WI38 (cell line): ENCODE measurements around the gene ATF1.
"Not testable (repeated sequence)": the region's sequence is repeated elsewhere in the genome, so short reads cannot be mapped to it uniquely, and the experiment has no call there.

Source experiments
- H3K4me3 ChIP-seq: 2 replicates; pipeline ENCODE4 v1.5.1; 2011; ENCODE audit warnings: low read depth, mild to moderate bottlenecking, control low read depth, low read length
- TF ChIP-seq, protein P1 (sequence below): IDR thresholded peaks from 2 replicates; pipeline ENCODE4 v1.5.1; 2012; ENCODE audit warnings: low read depth, mild to moderate bottlenecking, control low read depth, low read length

ATF1 gene

DNA sequence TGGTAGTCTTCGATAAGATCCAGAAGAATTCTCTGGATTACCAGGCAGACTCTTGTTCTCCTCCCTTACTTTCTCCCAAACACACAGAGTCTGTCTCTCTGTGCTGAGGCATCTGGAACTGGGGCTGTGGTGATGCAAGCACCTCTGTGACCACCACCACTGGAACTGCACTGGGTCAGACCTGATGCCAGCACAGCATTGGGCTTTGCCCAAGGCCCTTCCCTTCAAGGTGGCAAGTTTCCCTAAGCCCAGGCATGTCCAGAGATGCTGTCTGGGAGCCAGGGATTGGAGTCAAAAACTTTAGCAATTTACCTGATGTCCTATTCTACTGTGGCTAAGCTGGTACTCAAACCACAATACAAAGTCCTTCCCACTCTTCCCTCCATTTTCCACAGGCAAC, 64.2 kb downstream of the ATF1 start:
- TF ChIP-seq, protein P1, sequence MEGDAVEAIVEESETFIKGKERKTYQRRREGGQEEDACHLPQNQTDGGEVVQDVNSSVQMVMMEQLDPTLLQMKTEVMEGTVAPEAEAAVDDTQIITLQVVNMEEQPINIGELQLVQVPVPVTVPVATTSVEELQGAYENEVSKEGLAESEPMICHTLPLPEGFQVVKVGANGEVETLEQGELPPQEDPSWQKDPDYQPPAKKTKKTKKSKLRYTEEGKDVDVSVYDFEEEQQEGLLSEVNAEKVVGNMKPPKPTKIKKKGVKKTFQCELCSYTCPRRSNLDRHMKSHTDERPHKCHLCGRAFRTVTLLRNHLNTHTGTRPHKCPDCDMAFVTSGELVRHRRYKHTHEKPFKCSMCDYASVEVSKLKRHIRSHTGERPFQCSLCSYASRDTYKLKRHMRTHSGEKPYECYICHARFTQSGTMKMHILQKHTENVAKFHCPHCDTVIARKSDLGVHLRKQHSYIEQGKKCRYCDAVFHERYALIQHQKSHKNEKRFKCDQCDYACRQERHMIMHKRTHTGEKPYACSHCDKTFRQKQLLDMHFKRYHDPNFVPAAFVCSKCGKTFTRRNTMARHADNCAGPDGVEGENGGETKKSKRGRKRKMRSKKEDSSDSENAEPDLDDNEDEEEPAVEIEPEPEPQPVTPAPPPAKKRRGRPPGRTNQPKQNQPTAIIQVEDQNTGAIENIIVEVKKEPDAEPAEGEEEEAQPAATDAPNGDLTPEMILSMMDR = no peak

DNA sequence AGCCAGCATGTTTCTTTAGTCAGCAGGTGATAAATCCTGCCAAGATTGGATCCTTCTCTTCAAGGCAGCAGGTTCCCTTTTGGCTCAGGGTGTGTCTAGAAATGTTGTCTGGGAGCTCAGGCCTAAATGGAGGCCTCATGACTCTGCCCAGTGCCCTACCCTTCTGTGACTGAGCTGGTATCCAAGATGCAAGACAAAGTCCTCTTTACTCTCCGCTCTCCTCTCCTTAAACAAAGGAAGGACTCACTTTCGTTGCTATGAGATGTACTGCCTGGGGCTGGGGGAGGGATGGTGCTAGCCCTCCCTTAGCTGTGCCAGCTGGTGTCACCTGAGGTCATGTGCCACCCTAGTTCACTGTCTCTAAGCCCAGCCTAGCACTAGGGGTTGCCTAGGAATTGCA, 65.0 kb downstream of the ATF1 start:
- H3K4me3 ChIP-seq = no peak overlapping the region
- TF ChIP-seq, protein P1 = no peak

More for the DNA sequence above, 64.2 kb downstream of the ATF1 start:
- no peak overlapping the region for H3K4me3 ChIP-seq

DNA sequence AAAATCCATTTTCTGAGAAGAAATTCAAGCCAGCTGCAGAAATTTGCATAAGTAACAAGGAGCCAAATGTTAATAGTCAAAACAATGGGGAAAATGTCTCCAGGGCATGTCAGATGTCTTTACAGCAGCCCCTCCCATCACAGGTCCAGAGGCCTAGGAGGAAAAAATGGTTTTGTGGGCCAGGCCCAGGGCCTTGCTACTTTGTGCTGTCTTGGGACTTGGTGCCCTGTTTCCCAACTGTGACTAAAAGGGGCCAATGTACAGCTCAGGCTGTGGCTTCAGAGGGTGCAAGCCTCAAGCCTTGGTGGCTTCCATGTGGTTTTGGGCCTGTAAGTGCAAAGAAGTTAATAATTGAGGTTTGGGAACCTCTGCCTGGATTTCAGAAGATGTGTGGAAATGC, 69.9 kb downstream of the ATF1 start:
- H3K4me3 ChIP-seq = not testable (repeated sequence)

DNA sequence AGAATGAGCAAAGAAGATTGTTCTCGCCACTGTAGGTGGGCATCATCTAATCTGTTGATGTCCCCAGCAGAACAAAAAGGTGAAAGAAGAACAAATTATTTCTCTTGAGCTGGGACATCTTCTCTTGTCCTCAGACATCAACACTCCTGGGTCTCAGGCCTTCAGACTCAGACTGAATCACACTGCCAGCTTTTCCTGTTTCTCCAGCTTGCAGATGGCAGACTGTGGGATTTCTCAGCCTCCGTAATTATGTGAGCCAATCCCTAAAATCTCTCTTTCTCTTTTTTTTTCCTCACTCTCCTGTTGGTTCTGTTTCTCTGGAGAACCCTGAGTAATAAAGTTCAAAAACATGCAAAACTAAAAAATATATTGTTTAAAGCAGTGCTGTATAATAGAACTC, 75.1 kb downstream of the ATF1 start:
- TF ChIP-seq, protein P1 = no peak
- H3K4me3 ChIP-seq = no peak overlapping the region

DNA sequence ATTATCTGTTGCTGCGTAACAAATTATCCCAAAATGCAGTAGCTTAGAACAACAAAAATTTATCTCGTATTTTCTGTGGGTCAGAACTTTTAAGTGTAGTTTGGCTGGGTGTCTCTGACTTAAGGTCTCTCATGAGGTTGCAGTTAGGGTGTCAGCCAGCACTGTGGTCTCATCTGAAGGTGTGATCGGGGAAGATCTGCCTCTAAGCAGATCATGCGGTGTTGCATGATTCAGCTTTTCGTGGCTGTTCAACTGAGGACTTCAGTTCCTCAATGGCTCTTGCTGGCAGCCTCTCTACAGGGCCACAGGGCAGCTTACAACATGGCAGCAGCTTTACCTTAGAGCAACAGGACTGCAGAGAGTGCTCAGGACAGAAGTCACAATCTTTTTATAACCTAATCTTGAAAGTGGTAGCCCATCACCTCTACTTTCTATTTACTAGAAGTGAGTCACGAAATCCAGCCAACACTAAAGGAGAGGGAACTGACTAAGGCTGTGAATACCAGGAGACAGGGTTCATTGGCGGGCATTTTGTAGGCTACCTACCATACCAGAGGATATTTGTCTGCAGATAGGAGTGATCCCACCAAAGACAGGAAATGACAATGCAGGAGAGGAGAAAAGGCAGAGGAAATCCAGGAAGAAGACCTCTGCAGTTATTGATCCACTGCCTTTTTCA, 77.0 kb downstream of the ATF1 start:
- TF ChIP-seq, protein P1 = no peak
- no peak overlapping the region for H3K4me3 ChIP-seq

DNA sequence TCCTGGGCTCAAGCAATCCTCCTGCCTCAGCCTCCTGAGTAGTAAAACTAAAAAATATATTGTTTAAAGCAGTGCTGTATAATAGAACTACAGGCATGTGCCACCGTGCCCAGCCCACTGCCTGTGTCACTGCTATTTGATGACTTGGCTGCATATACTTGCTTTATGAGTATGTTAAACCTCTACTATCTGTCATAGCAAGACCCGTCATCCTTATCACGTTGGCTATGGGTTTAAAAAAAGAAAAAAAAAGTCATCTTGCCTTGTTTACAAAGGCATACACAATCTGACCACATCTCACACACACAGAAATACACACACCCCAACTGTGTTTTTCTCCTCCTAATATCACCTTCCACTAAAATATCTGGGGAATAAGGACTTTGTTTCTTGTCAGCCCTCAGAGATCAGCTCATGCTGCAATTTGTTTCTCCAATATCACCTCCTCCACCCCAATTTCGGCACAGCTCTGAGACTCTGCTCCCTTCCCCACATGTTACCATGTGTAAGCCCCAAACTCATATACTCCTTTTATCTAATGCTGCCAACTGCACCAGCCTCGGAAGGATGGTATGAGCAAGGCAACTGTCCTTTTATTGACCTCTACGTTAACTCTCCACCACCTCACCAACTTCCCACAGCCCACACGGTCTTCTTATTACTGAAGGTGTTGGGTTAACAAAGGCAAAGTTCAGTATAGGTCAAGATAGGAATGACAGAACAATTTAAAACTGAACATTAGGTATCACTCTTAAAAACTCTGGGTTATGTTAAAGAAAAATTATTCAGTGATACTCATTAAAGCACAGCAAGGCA, 78.0 kb downstream of the ATF1 start:
- H3K4me3 ChIP-seq = no peak overlapping the region
- TF ChIP-seq, protein P1 = no peak

DNA sequence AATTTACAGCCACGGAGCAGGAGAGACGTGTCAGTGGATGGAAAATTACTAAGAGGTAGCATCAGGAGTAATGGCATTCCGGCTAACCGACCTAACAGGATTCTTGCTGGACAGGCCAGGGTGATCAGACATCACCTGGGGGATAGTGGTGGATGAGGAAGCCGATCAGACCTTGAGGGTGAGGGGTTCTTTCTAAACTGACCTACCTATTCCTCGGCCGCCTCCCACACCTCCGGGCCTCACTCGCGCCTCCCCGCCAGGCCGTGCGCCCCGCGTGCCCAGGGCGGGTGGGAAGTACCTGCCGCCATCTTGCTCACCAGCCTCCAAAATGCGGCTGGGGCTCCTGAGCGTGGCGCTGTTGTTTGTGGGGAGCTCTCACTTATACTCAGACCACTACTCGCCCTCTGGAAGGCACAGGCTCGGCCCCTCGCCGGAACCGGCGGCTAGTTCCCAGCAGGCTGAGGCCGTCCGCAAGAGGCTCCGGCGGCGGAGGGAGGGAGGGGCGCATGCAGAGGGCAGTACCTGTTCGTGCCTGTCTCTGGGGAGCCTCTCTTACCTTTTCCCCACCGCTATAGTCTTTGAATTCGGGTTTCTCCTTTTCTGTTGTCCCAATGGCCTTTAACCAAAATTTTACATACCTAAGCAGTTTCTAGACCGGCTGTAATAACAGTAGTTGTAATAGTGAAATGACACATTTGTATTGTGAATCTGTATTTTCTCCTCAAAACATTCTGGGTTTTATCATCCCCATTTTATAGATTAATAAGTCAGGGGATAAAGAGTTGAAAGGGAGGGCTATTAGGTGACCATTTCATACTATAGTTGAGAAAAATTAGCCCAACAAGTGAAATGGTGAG, 79.0 kb downstream of the ATF1 start, which contains the start of gene TMPRSS12:
Gene TMPRSS12 (plus strand): TSS at position 290 of the 857 bp plus-strand sequence. CDS start 39 bp downstream, at position 329.
- H3K4me3 ChIP-seq = no peak within 1 kb of the TSS
- TF ChIP-seq, protein P1 = no peak
